OCI-LY1 (cell line): Measurements from ENCODE around the gene ERCC8.

Experiments used
- H2AFZ ChIP-seq: fragments of 200-600 bp; sonication (generic), shearing (Covaris generic); 2 replicates; pipeline ENCODE4 v1.6.0; 2014; ENCODE audit warnings: antibody characterized with exemption, mild to moderate bottlenecking, low read length
- H3F3A ChIP-seq: fragments of 200-600 bp; sonication (generic), shearing (Covaris generic); 2 replicates; pipeline ENCODE4 v1.6.0; 2014; ENCODE audit warnings: mild to moderate bottlenecking, antibody characterized with exemption, low read length, moderate library complexity; ENCODE audit not compliant: insufficient read depth
- H3K27ac ChIP-seq: fragments of 200-600 bp; sonication (generic); 2 replicates; pipeline ENCODE4 v1.5.1; 2014; ENCODE audit warnings: low read length, mixed run types, mild to moderate bottlenecking, low read depth; ENCODE audit not compliant: poor library complexity, severe bottlenecking
- H3K27me3 ChIP-seq: fragments of 200-600 bp; sonication (generic); 2 replicates; pipeline ENCODE4 v1.6.0; 2014; ENCODE audit warnings: antibody characterized with exemption, mild to moderate bottlenecking, low read length, moderate library complexity; ENCODE audit not compliant: insufficient read depth
- H3K36me3 ChIP-seq: fragments of 200-600 bp; sonication (generic); 2 replicates; pipeline ENCODE4 v1.6.1; 2014; ENCODE audit warnings: mild to moderate bottlenecking, antibody characterized with exemption, low read length, moderate library complexity, mixed read lengths; ENCODE audit not compliant: insufficient read depth
- H3K4me1 ChIP-seq: fragments of 200-600 bp; sonication (generic); 2 replicates; pipeline ENCODE4 v1.5.1; 2014; ENCODE audit warnings: mild to moderate bottlenecking, low read length, moderate library complexity; ENCODE audit not compliant: insufficient read depth, severe bottlenecking
- H3K4me2 ChIP-seq: fragments of 200-600 bp; sonication (generic), shearing (Covaris generic); 2 replicates; pipeline ENCODE4 v1.6.1; 2014; ENCODE audit warnings: low read length
- H3K4me3 ChIP-seq: fragments of 200-600 bp; sonication (generic); 2 replicates; pipeline ENCODE4 v1.5.1; 2014; ENCODE audit warnings: low read length, low read depth, mild to moderate bottlenecking, mixed read lengths; ENCODE audit not compliant: poor library complexity, severe bottlenecking
- H3K79me2 ChIP-seq: fragments of 200-600 bp; shearing (Covaris generic); 2 replicates; pipeline ENCODE4 v1.6.1; 2016; ENCODE audit warnings: mixed run types, low read length, mixed read lengths; ENCODE audit not compliant: insufficient read depth
- H3K9ac ChIP-seq: fragments of 200-600 bp; sonication (generic), shearing (Covaris generic); 2 replicates; pipeline ENCODE4 v1.6.1; 2014; ENCODE audit warnings: mild to moderate bottlenecking, low read length, mixed read lengths
- H3K9me2 ChIP-seq: fragments of 200-600 bp; sonication (generic), shearing (Covaris generic); 2 replicates; pipeline ENCODE4 v1.6.1; 2014; ENCODE audit warnings: low read depth, mild to moderate bottlenecking, low read length, mixed read lengths
- H3K9me3 ChIP-seq: fragments of 200-600 bp; shearing (Covaris generic); 2 replicates; pipeline ENCODE4 v1.6.1; 2014; ENCODE audit warnings: low read length, mixed read lengths
- H4K20me1 ChIP-seq: fragments of 200-600 bp; sonication (generic), shearing (Covaris generic); 2 replicates; pipeline ENCODE4 v1.6.0; 2016; ENCODE audit warnings: mild to moderate bottlenecking, low read length; ENCODE audit not compliant: insufficient read depth
- EZH2 ChIP-seq: fragments of 200-600 bp; sonication (generic), shearing (Covaris generic); IDR thresholded peaks from 2 replicates; pipeline ENCODE4 v1.8.0; 2017; ENCODE audit warnings: borderline replicate concordance, mixed run types, mild to moderate bottlenecking, antibody characterized with exemption, low read length, moderate library complexity, mixed read lengths
- TF ChIP-seq, protein P1 (sequence below): fragments of 200-600 bp; sonication (generic), shearing (Covaris generic); IDR thresholded peaks from 2 replicates; pipeline ENCODE4 v1.5.1; 2017; ENCODE audit warnings: mild to moderate bottlenecking, antibody characterized with exemption, low read length, moderate library complexity, mixed read lengths

ERCC8 gene

DNA sequence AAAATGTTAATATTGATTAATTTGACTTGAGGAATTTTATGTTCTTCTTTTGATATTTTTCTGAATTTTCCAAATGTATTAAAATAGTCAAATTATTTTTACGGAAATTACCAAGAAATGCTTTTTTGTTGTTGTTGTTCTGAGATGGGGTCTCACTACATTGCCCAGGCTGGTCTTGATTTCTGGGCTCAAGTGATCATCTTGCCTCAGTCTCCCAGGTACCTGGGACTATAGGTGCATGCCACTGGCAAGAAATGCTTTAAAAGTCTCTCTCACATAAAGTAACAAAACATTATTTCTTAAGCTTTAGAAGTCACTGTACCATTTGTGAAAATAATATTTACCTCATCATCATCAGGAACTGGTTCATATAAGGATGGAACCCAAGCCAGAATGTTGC lies 57.8 kb downstream of the ERCC8 start:
- no peaks in the 10 kb centered on the region for H3K79me2 ChIP-seq
- no peaks in the 10 kb centered on the region for H3K4me1 ChIP-seq
- H3K9ac ChIP-seq, result no peak overlapping the region
- H3K9me3 ChIP-seq, result no peaks in the 10 kb centered on the region
- H3F3A ChIP-seq, result no peaks in the 10 kb centered on the region
- H3K36me3 ChIP-seq, result 0 out of 2 replicates have a peak, but pooled peaks cover 5% of the 10 kb centered on the region
- H3K9me2 ChIP-seq, result no peaks in the 10 kb centered on the region
- H3K27me3 ChIP-seq, result no peaks in the 10 kb centered on the region
- H3K4me2 ChIP-seq, result no peak overlapping the region
- no peaks in the 10 kb centered on the region for H4K20me1 ChIP-seq
- H3K4me3 ChIP-seq, result no peak overlapping the region
- H3K27ac ChIP-seq, result no peak overlapping the region
- TF ChIP-seq, protein P1, sequence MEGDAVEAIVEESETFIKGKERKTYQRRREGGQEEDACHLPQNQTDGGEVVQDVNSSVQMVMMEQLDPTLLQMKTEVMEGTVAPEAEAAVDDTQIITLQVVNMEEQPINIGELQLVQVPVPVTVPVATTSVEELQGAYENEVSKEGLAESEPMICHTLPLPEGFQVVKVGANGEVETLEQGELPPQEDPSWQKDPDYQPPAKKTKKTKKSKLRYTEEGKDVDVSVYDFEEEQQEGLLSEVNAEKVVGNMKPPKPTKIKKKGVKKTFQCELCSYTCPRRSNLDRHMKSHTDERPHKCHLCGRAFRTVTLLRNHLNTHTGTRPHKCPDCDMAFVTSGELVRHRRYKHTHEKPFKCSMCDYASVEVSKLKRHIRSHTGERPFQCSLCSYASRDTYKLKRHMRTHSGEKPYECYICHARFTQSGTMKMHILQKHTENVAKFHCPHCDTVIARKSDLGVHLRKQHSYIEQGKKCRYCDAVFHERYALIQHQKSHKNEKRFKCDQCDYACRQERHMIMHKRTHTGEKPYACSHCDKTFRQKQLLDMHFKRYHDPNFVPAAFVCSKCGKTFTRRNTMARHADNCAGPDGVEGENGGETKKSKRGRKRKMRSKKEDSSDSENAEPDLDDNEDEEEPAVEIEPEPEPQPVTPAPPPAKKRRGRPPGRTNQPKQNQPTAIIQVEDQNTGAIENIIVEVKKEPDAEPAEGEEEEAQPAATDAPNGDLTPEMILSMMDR, result no peak
- no peak for TF ChIP-seq EZH2
- no peak overlapping the region for H2AFZ ChIP-seq

DNA sequence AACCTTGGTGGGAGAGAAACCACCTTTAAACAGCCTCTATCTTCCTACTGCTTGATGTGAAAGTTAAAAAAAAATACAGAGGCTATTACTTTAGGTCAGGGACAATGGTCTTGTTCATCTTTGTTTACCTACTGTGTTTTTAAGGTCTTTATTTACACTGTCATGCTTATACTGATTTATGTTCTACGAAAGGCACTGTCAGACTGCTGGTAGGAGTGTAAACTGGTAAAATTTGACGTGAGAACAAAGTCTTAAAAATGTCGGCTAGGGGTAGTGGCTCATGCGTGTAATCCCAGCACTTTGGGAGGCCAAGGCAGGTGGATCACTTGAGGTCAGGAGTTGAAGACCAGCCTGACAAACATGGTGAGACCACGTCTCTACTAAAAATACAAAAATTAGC lies 58.7 kb downstream of the ERCC8 start:
- Histone ChIP-seq H3K79me2 (no peaks in the 10 kb centered on the region), H3K9ac (no peak overlapping the region), H3K27ac (no peak overlapping the region), H3K9me2 (no peaks in the 10 kb centered on the region), H4K20me1 (no peaks in the 10 kb centered on the region), H3K36me3 (0 out of 2 replicates have a peak, but pooled peaks cover 5% of the 10 kb centered on the region), H3F3A (no peaks in the 10 kb centered on the region), H3K4me3 (no peak overlapping the region), H3K27me3 (no peaks in the 10 kb centered on the region), H3K9me3 (no peaks in the 10 kb centered on the region), H3K4me2 (no peak overlapping the region), H2AFZ (no peak overlapping the region), H3K4me1 (no peaks in the 10 kb centered on the region)
- TF ChIP-seq, protein P1, result no peak
- no peak for TF ChIP-seq EZH2

DNA sequence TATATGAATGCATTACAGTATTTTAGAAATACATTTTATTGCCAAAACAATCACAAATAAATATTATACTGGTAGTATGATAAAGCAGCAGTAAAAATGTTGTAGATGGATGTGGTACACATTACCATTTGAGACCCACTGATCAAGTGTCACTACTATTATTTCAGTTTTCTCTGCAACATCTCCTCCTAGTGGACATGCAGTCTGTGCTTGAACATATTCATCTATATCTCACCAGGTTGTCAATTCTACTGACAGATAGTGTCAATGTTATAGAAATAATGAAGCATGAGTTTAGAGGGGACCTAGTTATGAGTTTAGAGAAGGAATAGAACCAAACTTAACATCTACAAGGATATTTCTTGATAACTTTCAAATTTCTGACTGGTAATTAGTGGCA lies 61.6 kb downstream of the ERCC8 start:
- H3K4me1 ChIP-seq, result no peaks in the 10 kb centered on the region
- no peak overlapping the region for H3K4me3 ChIP-seq
- H3K9ac ChIP-seq, result no peak overlapping the region
- H2AFZ ChIP-seq, result no peak overlapping the region
- H3K79me2 ChIP-seq, result no peaks in the 10 kb centered on the region
- no peaks in the 10 kb centered on the region for H3F3A ChIP-seq
- TF ChIP-seq, protein P1, result peak; percentile 64
- no peak for TF ChIP-seq EZH2
- 0 out of 2 replicates have a peak, but pooled peaks cover 5% of the 10 kb centered on the region for H3K36me3 ChIP-seq
- H3K27ac ChIP-seq, result no peak overlapping the region
- no peak overlapping the region for H3K4me2 ChIP-seq
- no peaks in the 10 kb centered on the region for H3K9me3 ChIP-seq
- no peaks in the 10 kb centered on the region for H3K27me3 ChIP-seq
- no peaks in the 10 kb centered on the region for H3K9me2 ChIP-seq
- H4K20me1 ChIP-seq, result no peaks in the 10 kb centered on the region
